Activated T-cell treated with anti-CD3 and anti-CD28 coated beads, Interleukin-2, amount 50 U/mL, for 4 hours (primary cell): ENCODE results near the gene RGS9BP. TPM values are rescaled to one million over a fixed set of nuclear protein-coding genes. Genes with fewer than 3 reads are reported as not detected.
"Not testable (repeated sequence)": the region's sequence is repeated elsewhere in the genome, so short reads cannot be mapped to it uniquely, and the experiment has no call there.

Experiments used
- ATAC-seq, 2 donors: fragments of 200-7000 bp; cut with Tn5 transposase; one replicate each; pipeline ENCODE4 v1.10.0; 2021
- DNase-seq: peaks from one replicate; pipeline ENCODE4 v3.0.0-alpha.2; 2020
- H3K27me3 Mint-ChIP-seq: one replicate; pipeline ENCODE4 v1.8.0; 2021; ENCODE audit warnings: low read depth, mixed read lengths
- H3K36me3 Mint-ChIP-seq: one replicate; pipeline ENCODE4 v1.8.0; 2022; ENCODE audit warnings: mixed read lengths; ENCODE audit not compliant: insufficient read depth
- H3K4me1 Mint-ChIP-seq: one replicate; pipeline ENCODE4 v1.8.0; 2021; ENCODE audit warnings: low read depth, mixed read lengths
- H3K4me3 Mint-ChIP-seq: one replicate; pipeline ENCODE4 v1.8.0; 2021; ENCODE audit warnings: mild to moderate bottlenecking, moderate library complexity, mixed read lengths
- H3K9me3 Mint-ChIP-seq: one replicate; pipeline ENCODE4 v1.8.0; 2021; ENCODE audit warnings: mixed read lengths
- total RNA-seq, 3 donors: library from RNA; stranded (reverse); gene quantifications; one replicate each; pipeline ENCODE4 v1.2.1, GENCODE V29; 2021

The RGS9BP gene
- total RNA-seq, 3 donors from 2014 or later = 0.11 to 0.16 TPM; not detected in 1

- not testable (repeated sequence) for H3K9me3 Mint-ChIP-seq, DNase-seq, H3K4me3 Mint-ChIP-seq, H3K27me3 Mint-ChIP-seq, ATAC-seq
- Mint-ChIP-seq H3K36me3 (peaks cover 50% of the 10 kb centered on the region), H3K4me1 (peaks cover 54% of the 10 kb centered on the region)
Observed at GRCh38 chr19:32696771-32697170, 21.1 kb downstream of the RGS9BP start.

GRCh38 chr19:32700129-32700528 lies 24.5 kb downstream of the RGS9BP start:
- H3K4me3 Mint-ChIP-seq, ATAC-seq, H3K9me3 Mint-ChIP-seq, H3K27me3 Mint-ChIP-seq, DNase-seq: not testable (repeated sequence)
- Mint-ChIP-seq H3K4me1 (peaks cover 30% of the 10 kb centered on the region), H3K36me3 (peaks cover 61% of the 10 kb centered on the region)

- H3K4me3 Mint-ChIP-seq = no peak overlapping the region
Observed at GRCh38 chr19:32702010-32702409, 26.4 kb downstream of the RGS9BP start.

GRCh38 chr19:32704006-32704405 lies 28.4 kb downstream of the RGS9BP start:
- H3K9me3 Mint-ChIP-seq, DNase-seq, H3K4me3 Mint-ChIP-seq, H3K27me3 Mint-ChIP-seq, ATAC-seq: not testable (repeated sequence)
- Mint-ChIP-seq H3K4me1 (peaks cover 29% of the 10 kb centered on the region), H3K36me3 (peaks cover 41% of the 10 kb centered on the region)

More at GRCh38 chr19:32702010-32702409, 26.4 kb downstream of the RGS9BP start:
- Mint-ChIP-seq H3K9me3 (peaks cover 8% of the 10 kb centered on the region), H3K4me1 (peaks cover 21% of the 10 kb centered on the region), H3K36me3 (peaks cover 56% of the 10 kb centered on the region), H3K27me3 (no peaks in the 10 kb centered on the region)
- DNase-seq (no peak), ATAC-seq (no peak)

GRCh38 chr19:32708457-32708856 lies 32.8 kb downstream of the RGS9BP start:
- Mint-ChIP-seq H3K4me3 (no peak overlapping the region), H3K36me3 (peaks cover 21% of the 10 kb centered on the region)
- ATAC-seq = peak; percentile 92 to 93

GRCh38 chr19:32709032-32709431 lies 33.4 kb downstream of the RGS9BP start:
- no peaks in the 10 kb centered on the region for H3K27me3 Mint-ChIP-seq
- H3K9me3 Mint-ChIP-seq = peaks cover 4% of the 10 kb centered on the region
- H3K36me3 Mint-ChIP-seq = peaks cover 20% of the 10 kb centered on the region
- DNase-seq (no peak), ATAC-seq (no peak)
- peaks cover 21% of the 10 kb centered on the region for H3K4me1 Mint-ChIP-seq
- no peak overlapping the region for H3K4me3 Mint-ChIP-seq

More at GRCh38 chr19:32708457-32708856, 32.8 kb downstream of the RGS9BP start:
- H3K4me1 Mint-ChIP-seq = peaks cover 21% of the 10 kb centered on the region
- H3K9me3 Mint-ChIP-seq = peaks cover 4% of the 10 kb centered on the region
- DNase-seq = peak; percentile 21
- no peaks in the 10 kb centered on the region for H3K27me3 Mint-ChIP-seq

GRCh38 chr19:32711747-32712146 lies 36.1 kb downstream of the RGS9BP start:
- DNase-seq (no peak), ATAC-seq (no peak)
- Mint-ChIP-seq H3K4me3 (no peak overlapping the region), H3K9me3 (no peaks in the 10 kb centered on the region), H3K27me3 (no peaks in the 10 kb centered on the region), H3K4me1 (peaks cover 17% of the 10 kb centered on the region), H3K36me3 (peaks cover 21% of the 10 kb centered on the region)

GRCh38 chr19:32716203-32716602 lies 40.6 kb downstream of the RGS9BP start:
- H3K9me3 Mint-ChIP-seq, DNase-seq, H3K27me3 Mint-ChIP-seq, ATAC-seq, H3K4me3 Mint-ChIP-seq, H3K4me1 Mint-ChIP-seq: not testable (repeated sequence)
- H3K36me3 Mint-ChIP-seq = peaks cover 16% of the 10 kb centered on the region

- no peaks in the 10 kb centered on the region for H3K27me3 Mint-ChIP-seq
- no peaks in the 10 kb centered on the region for H3K4me1 Mint-ChIP-seq
- ATAC-seq = no peak
- DNase-seq = no peak
- no peaks in the 10 kb centered on the region for H3K9me3 Mint-ChIP-seq
- no peak overlapping the region for H3K4me3 Mint-ChIP-seq
- peaks cover 15% of the 10 kb centered on the region for H3K36me3 Mint-ChIP-seq
Observed at GRCh38 chr19:32717496-32717895, 41.8 kb downstream of the RGS9BP start.

- Mint-ChIP-seq H3K4me3 (no peak overlapping the region), H3K4me1 (no peaks in the 10 kb centered on the region), H3K27me3 (no peaks in the 10 kb centered on the region), H3K36me3 (peaks cover 10% of the 10 kb centered on the region), H3K9me3 (no peaks in the 10 kb centered on the region)
- ATAC-seq (no peak), DNase-seq (no peak)
Observed at GRCh38 chr19:32718286-32718685, 42.6 kb downstream of the RGS9BP start.

- no peak for ATAC-seq
- DNase-seq = no peak
- Mint-ChIP-seq H3K4me1 (no peaks in the 10 kb centered on the region), H3K27me3 (no peaks in the 10 kb centered on the region), H3K4me3 (no peak within 1 kb of the TSS), H3K9me3 (no peaks in the 10 kb centered on the region), H3K36me3 (peaks cover 5% of the 10 kb centered on the region)
Observed at GRCh38 chr19:32719611-32720059, 44.0 kb downstream of the RGS9BP start, which contains the start of gene TDRD12. Gene TDRD12 (plus strand): TSS chr19:32719767. CDS start chr19:32720073, 306 bp downstream.

- ATAC-seq (no peak), DNase-seq (no peak)
- Mint-ChIP-seq H3K36me3 (peaks cover under 1% of the 10 kb centered on the region), H3K9me3 (no peaks in the 10 kb centered on the region), H3K27me3 (no peaks in the 10 kb centered on the region), H3K4me3 (no peak overlapping the region), H3K4me1 (no peaks in the 10 kb centered on the region)
Observed at GRCh38 chr19:32720216-32720935, 44.7 kb downstream of the RGS9BP start.

- Mint-ChIP-seq H3K27me3 (no peaks in the 10 kb centered on the region), H3K36me3 (no peaks in the 10 kb centered on the region), H3K9me3 (no peaks in the 10 kb centered on the region), H3K4me1 (no peaks in the 10 kb centered on the region), H3K4me3 (no peak overlapping the region)
- DNase-seq (no peak), ATAC-seq (no peak)
Observed at GRCh38 chr19:32720936-32721250, 45.2 kb downstream of the RGS9BP start.
